Midbrain (tissue), 1 donor: Measurements from ENCODE around the gene CASZ1.

Experiments used
- DNase-seq: peaks from one replicate; lab custom pipeline; 2025; lab: John Stamatoyannopoulos, UW

Gene CASZ1

DNA sequence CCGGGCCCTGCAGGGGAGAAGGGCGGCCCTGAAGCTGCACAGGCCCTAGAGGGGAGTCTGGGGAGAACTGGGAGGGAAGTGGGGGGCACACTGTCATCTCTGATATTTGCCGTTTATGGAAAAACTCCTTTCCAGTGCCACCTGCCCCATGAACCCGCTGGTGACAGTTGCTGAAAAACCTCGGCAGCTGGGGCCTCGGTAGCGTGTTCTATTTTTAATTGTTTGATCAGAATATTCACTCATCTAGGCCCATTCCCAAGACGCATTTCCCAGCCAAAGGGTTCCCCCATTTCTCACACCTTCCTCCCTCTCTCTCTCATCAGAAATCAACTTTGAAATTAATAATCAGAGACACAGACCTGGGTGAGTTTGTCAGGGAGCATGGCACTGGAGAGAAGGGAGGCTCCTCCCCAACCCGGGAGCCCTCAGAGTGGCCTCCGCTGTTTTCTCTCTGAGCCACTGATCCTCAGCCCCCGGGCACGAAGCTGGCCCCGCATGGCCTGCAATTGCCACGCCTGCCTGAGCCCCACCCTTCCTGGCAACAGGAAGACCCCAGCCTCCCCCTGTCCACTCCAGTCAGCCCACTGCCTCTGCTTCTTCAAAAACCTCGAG, 111.1 kb downstream of the CASZ1 start:
- no peak for DNase-seq

DNA sequence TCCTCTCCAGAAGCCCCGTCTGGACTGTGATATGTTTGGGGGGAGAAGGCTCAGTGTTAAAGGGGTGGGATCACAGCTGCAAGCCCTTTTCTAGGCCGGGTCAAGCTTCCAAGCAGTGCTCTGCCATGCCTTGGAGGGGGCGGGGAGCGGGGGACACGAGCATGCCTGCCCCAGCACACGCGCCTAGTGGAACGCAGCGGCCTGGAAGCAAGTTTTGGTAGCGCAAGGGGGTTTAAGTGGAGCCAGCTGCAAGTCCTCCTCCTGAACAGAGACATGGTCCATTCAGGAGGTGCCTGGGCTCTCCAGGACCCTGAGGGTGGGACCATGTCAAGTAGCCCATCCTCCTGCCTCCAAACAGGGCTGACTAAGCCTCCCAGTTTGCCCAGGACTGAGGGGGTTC, 112.2 kb downstream of the CASZ1 start:
- no peak for DNase-seq

DNA sequence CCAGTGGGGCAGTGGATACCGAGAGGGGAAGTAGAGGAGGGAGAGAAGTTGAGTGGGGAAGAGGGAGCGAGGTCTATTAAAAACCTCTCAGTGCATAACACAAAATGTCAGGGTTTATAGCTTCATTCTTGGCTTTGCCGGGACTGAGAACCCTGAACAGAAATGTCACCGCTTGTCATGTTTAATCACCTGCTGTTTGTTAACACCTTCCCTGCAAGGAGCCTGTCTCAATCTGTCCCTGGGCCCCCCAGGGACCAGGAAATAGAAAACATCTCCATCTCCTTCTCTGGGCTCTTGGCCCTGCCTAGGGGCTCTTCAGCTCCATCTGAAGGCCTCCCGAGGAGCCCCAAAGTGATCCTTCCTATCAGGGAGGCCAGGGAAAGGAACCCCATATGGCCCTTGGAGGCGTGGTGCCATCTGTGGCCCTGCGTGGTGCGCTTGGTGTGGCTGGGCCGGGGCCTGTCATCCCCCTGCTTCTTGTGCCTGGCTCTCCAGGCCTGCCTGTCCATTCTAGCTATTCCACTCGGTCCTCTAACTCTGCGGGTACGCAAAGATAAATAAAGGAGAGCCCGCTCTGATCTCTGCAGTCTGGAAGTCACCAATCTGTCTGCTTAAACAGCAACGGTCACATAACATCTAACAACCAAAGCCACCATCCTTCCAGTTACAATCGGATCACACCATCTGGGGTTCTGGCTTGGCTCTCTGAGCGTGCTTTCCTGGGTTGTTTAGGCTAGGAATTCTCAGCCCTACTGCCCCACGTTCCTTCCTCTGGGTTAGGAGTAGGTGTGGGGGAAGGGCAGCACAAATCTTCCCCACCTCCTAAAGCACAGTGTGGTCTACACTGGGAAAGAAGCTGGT, 113.8 kb downstream of the CASZ1 start:
- DNase-seq, result no peak

- no peak for DNase-seq
Observed at GRCh38 chr1:10682108-10682445, 114.4 kb downstream of the CASZ1 start.

GRCh38 chr1:10681296-10682107, 114.9 kb downstream of the CASZ1 start:
- DNase-seq, result no peak

- no peak for DNase-seq
Observed at GRCh38 chr1:10680487-10680886, 116.0 kb downstream of the CASZ1 start.

DNA sequence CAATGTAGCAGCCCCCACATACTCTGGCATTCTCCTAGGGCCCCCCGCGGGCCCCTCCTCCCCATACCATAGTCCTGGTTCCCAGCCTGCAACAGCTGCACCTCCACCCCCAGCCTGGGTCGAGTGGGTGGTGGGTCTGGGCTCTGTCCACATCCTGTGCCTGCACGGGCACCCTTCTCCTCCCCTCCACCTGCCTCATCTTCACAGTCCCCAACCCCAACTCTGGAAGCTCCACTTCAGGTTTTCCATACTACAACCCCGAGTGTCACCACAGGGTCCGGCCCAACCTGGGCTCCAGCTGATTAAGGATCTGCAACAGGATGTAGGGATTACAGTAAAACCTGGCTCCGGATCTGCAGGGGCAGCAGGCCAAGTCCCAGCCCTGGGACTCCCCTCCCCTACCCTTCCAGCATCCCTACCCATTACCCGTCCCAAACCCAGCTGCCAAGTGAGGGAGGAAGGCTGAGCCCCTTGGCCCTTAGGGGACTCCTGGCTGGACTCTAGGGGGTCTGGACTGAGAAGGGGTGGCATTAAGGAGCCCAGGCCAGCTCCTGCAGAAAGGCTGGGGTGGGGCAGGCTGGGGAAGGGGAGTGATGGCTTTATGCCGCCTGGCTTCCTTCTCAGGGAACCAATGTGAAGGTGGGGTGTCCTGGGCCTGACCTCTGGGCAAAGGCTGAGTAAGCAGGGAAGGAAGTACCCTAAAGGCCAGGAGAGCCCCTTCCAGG, 116.8 kb downstream of the CASZ1 start:
- no peak for DNase-seq

GRCh38 chr1:10678852-10679251, 117.6 kb downstream of the CASZ1 start:
- DNase-seq, result no peak

GRCh38 chr1:10678402-10678801, 118.0 kb downstream of the CASZ1 start:
- DNase-seq, result no peak

DNA sequence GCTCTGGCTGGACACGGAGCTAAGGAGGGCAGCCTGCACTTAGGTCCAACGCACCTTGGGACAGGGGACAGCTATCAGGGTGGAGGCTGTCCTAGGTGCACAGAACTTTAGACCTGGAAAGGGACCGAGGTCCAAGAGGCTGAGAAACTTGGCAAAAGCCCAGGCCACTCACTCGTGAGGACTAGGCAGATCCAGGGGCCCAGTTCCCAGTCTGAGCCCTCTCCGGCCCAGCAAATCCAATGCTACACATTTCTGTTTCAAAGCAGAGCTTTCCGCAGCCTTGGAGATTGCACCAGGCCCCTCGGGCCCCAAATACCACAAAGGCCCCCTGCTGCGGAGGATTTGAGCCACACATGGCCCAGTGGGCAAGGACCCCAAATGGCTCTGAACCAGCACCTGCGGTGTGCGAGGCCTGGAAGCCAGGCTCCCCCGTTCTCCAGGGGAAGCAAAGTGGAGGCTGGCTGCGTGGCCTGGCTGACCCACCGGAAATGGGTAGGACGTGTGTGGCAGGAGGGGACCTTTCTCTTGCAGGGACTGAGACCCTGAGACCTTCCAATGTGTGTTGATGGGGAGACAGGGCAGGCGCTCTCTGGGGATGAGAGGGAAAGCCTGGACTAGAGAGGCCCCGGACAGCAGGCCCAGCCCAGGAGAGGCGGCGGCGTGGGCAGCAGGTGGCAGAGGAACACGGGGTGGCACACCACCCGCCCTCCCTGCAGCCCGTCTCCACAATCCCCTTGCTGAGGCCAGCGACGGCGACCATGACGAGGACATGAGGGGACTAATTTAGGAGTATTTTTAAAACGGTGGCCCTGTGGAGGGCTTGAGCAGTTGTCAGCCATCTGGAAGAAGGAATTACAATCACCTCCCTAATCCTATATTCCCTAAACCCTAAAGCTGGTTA, 118.7 kb downstream of the CASZ1 start:
- peak; percentile 3 for DNase-seq

- DNase-seq, result no peak
Observed at GRCh38 chr1:10676963-10677362, 119.5 kb downstream of the CASZ1 start.

DNA sequence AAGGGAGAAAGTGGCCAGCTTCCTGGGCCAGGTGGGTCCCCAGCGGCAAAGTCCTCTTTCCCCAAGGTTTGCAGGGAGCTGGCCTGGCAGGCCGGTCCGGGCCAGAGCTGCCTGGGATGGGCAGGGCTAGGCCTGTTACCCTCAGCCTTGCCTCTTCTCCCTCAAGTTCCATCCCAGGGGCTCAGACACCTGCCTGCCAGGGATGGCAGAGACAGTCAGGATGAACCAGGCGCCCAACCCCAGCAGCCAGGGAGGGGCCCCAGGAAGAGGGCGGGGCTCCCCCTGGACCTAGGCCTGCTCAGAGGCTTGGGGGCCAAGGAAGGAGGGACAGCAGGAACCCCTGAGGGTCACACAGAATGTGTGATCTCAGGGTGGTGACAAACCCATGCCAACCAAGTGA, 120.6 kb downstream of the CASZ1 start:
- no peak for DNase-seq

DNA sequence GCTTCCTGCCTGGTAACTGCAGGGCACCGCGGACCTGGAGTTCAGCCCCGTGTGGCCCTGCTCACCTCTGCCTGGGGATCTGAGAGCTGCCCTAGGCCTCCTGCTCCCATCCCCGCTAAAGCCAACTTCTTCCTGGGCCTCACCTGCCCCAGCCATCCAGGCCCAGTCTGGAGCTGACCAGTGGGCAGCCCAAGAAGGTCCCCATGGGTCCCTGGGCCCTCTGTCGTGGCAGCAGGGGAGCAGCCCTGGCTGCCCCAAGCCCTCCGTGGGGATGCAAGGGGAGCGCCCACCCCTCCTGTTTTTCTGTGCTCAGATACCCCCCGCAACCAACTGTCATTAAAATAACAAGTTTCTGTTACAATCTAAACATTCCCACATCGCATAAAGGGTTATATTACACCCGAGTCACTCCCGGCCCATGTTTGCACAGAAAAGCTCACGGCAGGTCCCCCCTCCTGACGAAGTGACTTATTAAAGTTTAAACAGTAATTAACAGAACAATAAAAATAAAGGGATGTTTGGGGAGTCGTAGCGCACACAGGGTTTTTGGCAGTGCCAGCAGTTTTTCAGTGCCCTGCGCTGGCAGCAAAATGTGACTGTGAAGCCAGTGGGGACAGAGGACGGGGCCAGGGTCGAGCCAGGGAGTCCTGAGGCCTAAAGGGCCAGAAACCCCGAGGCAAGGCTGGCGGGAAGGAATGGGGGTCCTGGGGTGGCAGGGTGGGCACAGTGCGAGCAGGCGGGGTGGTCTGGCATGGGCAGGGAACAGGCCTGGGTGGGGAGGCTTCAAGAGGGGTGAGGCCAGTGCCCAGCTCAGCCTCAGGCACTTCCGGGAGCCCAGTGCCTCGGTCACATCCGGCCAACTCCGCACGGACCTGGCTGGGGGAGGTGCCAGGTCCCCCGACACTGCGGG, 121.5 kb downstream of the CASZ1 start:
- peak; percentile 4 for DNase-seq

- DNase-seq, result no peak
Observed at GRCh38 chr1:10674222-10674621, 122.2 kb downstream of the CASZ1 start.

DNA sequence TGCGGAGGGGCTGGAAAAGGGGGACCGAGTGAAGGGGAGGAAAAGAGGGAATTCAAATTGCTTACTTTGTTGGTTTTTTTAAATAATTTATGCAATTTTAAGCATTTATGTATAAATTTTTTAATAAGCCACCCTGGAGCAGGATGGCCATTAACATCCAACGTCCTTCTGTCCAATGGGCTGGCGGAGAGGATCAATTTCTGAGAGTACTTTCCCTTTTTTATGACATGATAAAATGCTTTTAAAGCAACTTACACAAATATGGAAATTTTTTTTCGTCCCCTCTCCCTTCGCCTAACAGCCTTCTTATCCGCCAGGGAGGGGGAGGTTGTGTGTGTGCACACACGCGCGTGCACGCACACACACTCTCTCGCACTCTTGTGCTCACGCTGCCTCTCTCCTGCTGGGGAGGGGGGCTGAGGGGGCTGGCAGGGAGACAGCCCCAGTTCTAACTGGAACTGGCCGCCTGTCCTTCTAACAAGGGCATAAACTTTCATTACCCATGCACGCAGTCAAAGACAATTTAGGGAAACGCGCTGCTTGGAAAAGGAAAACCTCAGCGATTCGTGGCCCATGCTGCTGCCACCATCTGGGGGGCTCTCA, 123.2 kb downstream of the CASZ1 start:
- no peak for DNase-seq

DNA sequence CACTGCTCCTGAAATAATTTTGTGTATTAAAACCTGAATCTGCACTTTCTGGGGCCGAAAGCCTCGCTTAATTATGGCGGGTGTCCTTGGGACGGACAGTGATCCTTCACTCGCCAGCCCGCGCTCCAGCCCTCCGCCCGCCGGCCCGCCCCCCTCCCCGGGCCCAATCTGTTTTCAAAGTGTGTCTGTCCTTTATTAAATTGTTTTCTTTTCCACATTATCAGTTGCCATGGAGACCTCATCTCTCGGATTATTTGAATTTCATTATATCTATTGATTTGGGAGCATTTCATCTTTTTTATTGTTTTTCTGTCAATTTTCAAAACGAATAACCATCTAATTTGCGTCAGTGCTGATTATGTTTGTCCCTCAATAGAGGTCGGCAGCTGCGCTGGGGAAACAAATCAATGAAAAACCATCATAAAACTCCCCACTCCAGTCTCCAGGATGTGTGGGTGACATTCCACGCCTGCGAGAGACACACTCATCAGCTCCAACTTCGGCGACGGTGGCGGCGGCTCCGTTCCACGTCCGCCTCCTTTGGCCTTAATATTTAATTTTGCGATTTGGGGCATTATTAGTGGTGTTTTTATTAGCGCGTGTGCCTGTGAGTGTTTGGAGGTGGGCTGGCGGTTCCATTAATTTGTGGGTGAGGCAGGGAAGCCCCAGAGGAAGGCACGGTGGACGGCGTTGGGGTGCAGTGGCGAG, 123.9 kb downstream of the CASZ1 start:
- no peak for DNase-seq

DNA sequence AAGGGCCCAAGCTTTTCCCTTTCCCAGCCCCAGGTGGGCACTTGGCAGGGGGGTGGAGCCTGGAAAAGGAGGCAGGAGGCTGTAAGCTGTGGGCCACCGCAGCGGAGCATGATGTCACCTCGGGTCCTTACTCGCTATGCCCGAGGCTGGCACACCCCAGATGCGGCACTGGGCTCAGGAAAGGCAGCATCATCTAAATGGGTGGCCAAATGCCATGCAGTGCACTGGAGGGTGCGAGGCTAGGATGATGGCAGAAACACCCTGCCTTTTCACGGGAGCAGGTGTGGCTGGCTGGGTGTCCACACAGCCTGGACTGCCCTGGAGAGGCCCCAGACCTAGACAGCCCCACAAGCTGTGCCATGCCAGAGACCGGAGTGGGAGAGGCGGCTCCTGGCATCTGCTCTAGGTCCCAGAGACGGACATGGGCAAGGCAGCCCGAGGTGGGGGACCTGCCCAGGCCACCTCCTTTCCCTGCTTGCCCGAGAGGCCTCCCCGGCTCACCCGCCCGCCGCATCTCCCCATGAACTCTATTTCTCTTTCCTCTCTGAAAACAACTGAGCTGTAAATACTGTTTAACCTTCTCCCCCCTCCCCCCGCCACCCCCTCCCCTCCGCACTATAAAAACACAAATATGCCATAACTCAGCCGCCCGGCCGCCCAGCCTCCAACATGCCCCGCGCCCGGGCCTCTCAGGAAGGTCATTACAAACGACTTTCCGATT, 124.7 kb downstream of the CASZ1 start:
- DNase-seq, result no peak

DNA sequence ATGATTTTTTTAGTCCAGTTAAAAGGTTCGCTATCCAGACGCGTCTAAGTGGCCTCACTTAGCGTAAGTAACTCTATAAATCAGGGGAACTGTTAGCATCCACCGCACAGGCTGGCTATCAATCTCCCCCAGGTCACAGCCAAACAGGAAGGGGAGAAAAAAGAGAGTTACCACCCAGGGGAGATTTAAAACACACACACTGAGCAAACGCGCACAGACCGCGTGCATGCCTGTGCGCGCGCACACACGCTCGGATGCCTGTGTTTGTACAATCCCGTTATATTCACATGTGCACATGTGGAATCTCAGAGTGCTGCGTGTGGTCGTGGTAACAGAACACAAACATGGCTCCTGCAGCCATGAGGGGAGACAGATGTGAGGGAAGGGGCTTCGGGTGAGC, 125.4 kb downstream of the CASZ1 start:
- no peak for DNase-seq
